SU-DHL-6 (cell line): ENCODE results near the gene ST6GALNAC2.

Experiments used
- H2AFZ ChIP-seq: fragments of 200-600 bp; sonication (generic); 2 replicates; pipeline ENCODE4 v1.6.1; 2014; ENCODE audit warnings: low read depth, mild to moderate bottlenecking, moderate library complexity, mixed read lengths, antibody characterized with exemption, low read length; ENCODE audit not compliant: severe bottlenecking
- H3F3A ChIP-seq: fragments of 200-600 bp; shearing (Covaris generic); 2 replicates; pipeline ENCODE4 v1.6.0; 2016; ENCODE audit warnings: antibody characterized with exemption, mild to moderate bottlenecking; ENCODE audit not compliant: insufficient read depth
- H3K27ac ChIP-seq: fragments of 200-600 bp; sonication (generic); 2 replicates; pipeline ENCODE4 v1.5.1; 2016; ENCODE audit warnings: low read depth, mild to moderate bottlenecking, low read length, moderate library complexity, mixed read lengths
- H3K27me3 ChIP-seq: fragments of 200-600 bp; sonication (generic), shearing (Covaris generic); 2 replicates; pipeline ENCODE4 v1.6.0; 2014; ENCODE audit warnings: mild to moderate bottlenecking, low read length
- H3K36me3 ChIP-seq: fragments of 200-600 bp; sonication (generic); 2 replicates; pipeline ENCODE4 v1.6.1; 2014; ENCODE audit warnings: mild to moderate bottlenecking, low read length, mixed read lengths
- H3K4me2 ChIP-seq: fragments of 300-600, 200-600 bp; shearing (Covaris generic), sonication (generic); 2 replicates; pipeline ENCODE4 v1.6.0; 2014; ENCODE audit warnings: low read length, low read depth, mild to moderate bottlenecking; ENCODE audit not compliant: poor library complexity, severe bottlenecking
- H3K4me3 ChIP-seq: fragments of 200-600 bp; sonication (generic); 2 replicates; pipeline ENCODE4 v1.5.1; 2014; ENCODE audit warnings: antibody characterized with exemption, low read length, mild to moderate bottlenecking, mixed read lengths; ENCODE audit not compliant: insufficient read depth, poor library complexity, severe bottlenecking
- H3K79me2 ChIP-seq: fragments of 200-600 bp; sonication (generic); 2 replicates; pipeline ENCODE4 v1.6.1; 2014; ENCODE audit warnings: mild to moderate bottlenecking, low read length, moderate library complexity; ENCODE audit not compliant: insufficient read depth
- H3K9ac ChIP-seq: fragments of 200-600 bp; sonication (generic); 2 replicates; pipeline ENCODE4 v1.7.0; 2014; ENCODE audit warnings: mild to moderate bottlenecking, low read length
- H3K9me2 ChIP-seq: fragments of 200-600 bp; sonication (generic); replicated peaks from 2 replicates; pipeline ENCODE4 v1.6.1; 2014; ENCODE audit warnings: low read length; ENCODE audit not compliant: insufficient read depth
- H3K9me3 ChIP-seq: fragments of 200-600 bp; sonication (generic); 2 replicates; pipeline ENCODE4 v1.6.1; 2014; ENCODE audit warnings: low read length, mixed read lengths; ENCODE audit not compliant: insufficient read depth
- H4K20me1 ChIP-seq: fragments of 200-600 bp; sonication (generic); 2 replicates; pipeline ENCODE4 v1.6.1; 2014; ENCODE audit warnings: low read depth, mild to moderate bottlenecking, antibody characterized with exemption, low read length, moderate library complexity, mixed read lengths
- EZH2phosphoT487 ChIP-seq: fragments of 200-600 bp; sonication (generic), shearing (Covaris generic); conservative IDR thresholded peaks from 2 replicates; pipeline ENCODE4 v1.6.1; 2018; ENCODE audit warnings: mild to moderate bottlenecking, antibody characterized with exemption, low read length, moderate library complexity, mixed read lengths
- TF ChIP-seq, protein P1 (sequence below): fragments of 200-600 bp; sonication (generic); IDR thresholded peaks from one replicate; pipeline ENCODE4 v1.5.1; 2017; ENCODE audit warnings: antibody characterized with exemption, mild to moderate bottlenecking, low read length, moderate library complexity; ENCODE audit not compliant: insufficient read depth, poor library complexity, severe bottlenecking

Gene ST6GALNAC2

GRCh38 chr17:76569607-76570279 lies 15.9 kb downstream of the ST6GALNAC2 start:
- Histone ChIP-seq H3K4me2 (no peak overlapping the region), H4K20me1 (peaks cover 5% of the 10 kb centered on the region; the same call in 1 of the 2 replicates), H3F3A (peaks cover 27% of the 10 kb centered on the region), H2AFZ (no peak overlapping the region), H3K27me3 (no peaks in the 10 kb centered on the region), H3K4me3 (no peak overlapping the region), H3K36me3 (0 out of 2 replicates have a peak, but pooled peaks cover 6% of the 10 kb centered on the region), H3K9me2 (no peaks in the 10 kb centered on the region), H3K9me3 (no peaks in the 10 kb centered on the region), H3K27ac (no peak overlapping the region), H3K9ac (no peak overlapping the region), H3K79me2 (no peaks in the 10 kb centered on the region)
- no peak for TF ChIP-seq EZH2phosphoT487
- TF ChIP-seq, protein P1, sequence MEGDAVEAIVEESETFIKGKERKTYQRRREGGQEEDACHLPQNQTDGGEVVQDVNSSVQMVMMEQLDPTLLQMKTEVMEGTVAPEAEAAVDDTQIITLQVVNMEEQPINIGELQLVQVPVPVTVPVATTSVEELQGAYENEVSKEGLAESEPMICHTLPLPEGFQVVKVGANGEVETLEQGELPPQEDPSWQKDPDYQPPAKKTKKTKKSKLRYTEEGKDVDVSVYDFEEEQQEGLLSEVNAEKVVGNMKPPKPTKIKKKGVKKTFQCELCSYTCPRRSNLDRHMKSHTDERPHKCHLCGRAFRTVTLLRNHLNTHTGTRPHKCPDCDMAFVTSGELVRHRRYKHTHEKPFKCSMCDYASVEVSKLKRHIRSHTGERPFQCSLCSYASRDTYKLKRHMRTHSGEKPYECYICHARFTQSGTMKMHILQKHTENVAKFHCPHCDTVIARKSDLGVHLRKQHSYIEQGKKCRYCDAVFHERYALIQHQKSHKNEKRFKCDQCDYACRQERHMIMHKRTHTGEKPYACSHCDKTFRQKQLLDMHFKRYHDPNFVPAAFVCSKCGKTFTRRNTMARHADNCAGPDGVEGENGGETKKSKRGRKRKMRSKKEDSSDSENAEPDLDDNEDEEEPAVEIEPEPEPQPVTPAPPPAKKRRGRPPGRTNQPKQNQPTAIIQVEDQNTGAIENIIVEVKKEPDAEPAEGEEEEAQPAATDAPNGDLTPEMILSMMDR: no peak

DNA sequence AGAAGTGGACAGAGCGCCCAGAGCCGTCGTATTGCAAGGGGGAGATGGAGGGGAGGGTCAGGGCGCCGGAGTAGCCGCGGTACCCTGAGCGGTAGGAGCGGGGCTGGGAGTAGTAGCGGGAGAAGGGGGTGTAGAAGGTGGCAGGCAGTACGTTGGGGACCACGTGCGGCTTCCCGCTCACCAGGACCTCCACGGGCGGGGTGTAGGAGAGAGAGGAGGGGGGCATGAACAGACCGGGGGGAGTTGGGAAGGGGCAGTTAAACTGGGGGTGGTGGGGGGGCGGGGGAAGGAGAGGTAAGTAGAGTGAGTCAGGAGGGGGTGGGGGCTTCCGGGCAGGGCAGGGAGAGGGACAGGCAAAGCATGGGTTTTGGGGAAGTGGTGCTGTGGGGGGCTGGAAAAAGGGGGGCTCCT lies 16.8 kb downstream of the ST6GALNAC2 start:
- Histone ChIP-seq H4K20me1 (peaks cover 7% of the 10 kb centered on the region; the same call in 1 of the 2 replicates), H3K9me2 (no peaks in the 10 kb centered on the region), H3K4me3 (no peak overlapping the region), H3K27me3 (no peaks in the 10 kb centered on the region), H2AFZ (no peak overlapping the region), H3K9me3 (no peaks in the 10 kb centered on the region), H3K27ac (no peak overlapping the region), H3F3A (peaks cover 31% of the 10 kb centered on the region), H3K4me2 (no peak overlapping the region), H3K79me2 (no peaks in the 10 kb centered on the region), H3K9ac (no peak overlapping the region), H3K36me3 (0 out of 2 replicates have a peak, but pooled peaks cover 6% of the 10 kb centered on the region)
- TF ChIP-seq, protein P1: no peak
- TF ChIP-seq EZH2phosphoT487: no peak

DNA sequence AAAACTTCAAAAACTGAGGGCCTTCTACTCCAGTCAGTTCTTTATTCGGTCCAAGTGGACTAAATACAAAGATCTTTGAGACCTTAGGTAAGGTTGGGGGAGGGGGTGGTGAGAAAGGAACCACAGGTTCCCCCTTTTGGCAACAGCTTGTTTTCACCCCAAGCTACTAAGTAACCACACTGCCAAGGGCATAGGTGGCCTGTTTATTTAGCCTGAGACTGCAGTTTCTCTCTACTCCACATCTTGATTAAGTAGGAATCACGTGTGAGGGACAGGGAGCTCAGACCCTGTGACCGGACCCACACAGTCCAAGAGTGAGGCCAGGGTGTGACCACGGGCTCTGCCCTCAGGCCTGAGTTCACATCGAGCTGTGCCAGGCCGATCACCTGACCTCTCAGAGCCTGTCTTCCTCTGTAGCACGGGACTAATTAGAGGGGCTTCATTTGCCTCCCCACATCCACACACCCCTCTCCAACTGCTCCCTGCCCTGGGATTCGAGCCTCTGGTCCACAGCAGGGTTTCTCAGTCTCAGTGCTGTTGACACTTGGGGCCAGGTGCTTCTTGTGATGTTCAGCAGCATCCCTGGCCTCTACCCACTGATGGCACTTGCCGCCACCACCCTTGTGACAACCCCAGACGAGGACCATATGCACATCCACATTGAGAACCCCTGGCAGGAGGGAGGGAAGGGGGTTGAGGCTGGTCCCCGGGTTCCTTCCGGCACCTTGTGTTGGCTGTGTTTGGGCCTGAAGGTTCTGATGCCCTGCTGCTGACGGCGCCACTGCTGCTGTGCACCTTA lies 17.8 kb downstream of the ST6GALNAC2 start:
- peaks cover 7% of the 10 kb centered on the region; the same call in 1 of the 2 replicates for H3K36me3 ChIP-seq
- H3K9ac ChIP-seq: no peak overlapping the region
- TF ChIP-seq EZH2phosphoT487: no peak
- H2AFZ ChIP-seq: no peak overlapping the region
- no peaks in the 10 kb centered on the region for H3K27me3 ChIP-seq
- no peak overlapping the region for H3K27ac ChIP-seq
- H3K9me3 ChIP-seq: no peaks in the 10 kb centered on the region
- H3K4me3 ChIP-seq: no peak overlapping the region
- no peaks in the 10 kb centered on the region for H3K9me2 ChIP-seq
- no peak overlapping the region for H3K4me2 ChIP-seq
- H3K79me2 ChIP-seq: 0 out of 2 replicates have a peak, but pooled peaks cover under 1% of the 10 kb centered on the region
- H4K20me1 ChIP-seq: peaks cover 7% of the 10 kb centered on the region; the same call in 1 of the 2 replicates
- peaks cover 31% of the 10 kb centered on the region for H3F3A ChIP-seq
